CD4-positive, alpha-beta T cell treated with Interleukin-4 for 4 hours (primary cell): ENCODE data around the gene CETN2.
"Not testable (repeated sequence)": the region's sequence is repeated elsewhere in the genome, so short reads cannot be mapped to it uniquely, and the experiment has no call there.

Experiments used
- DNase-seq: peaks from one replicate; pipeline ENCODE4 v3.0.0-alpha.2; 2020

CETN2 gene

DNA sequence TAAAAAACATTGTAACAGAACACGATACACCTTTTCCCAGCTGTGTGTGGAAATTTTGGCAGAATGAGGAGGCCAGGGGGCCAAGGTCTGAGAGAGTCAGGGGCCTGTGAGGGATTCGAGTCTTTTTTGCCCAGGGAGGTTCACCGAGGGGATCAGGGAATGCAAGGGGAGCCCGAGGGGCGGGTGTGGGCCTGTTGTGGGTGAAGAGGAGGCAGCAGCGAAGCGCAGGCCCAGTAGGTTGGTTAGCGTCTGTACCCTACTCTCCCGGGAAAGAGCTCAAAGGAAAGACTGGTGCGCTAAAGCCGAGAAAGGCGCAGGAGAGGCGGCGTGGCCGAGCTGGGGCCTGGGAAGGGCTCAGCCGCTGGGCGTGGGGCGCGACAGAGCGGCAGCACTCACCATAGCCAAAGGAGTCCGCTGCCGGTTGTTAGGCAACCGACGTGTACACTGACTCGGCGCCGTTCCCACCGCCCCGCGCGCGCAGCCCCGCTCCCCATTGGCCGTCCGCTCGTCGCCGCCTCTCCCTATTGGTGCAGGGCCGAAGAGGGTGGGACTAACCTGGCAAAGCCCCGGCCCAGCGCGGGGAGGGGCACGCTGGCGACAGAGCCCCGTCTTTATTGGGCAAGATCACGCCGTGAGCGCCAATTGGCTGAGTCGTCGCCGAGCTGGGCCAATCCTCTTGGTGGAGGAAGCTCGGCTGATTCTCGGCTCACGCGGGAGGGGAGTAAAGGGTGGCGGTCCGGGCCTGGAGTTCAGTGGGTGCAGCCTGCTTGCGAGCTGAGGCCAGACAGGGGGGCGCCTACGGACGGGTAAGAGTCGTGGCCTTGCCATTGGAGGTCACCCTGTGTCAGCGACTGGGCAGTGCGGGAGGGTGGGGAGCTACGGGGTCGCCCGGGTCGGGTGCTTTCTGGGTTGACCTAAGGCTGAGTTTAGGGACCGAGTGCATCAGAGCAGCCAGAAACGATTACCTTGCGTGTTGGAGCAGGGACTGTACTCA is at the start of gene CETN2, which contains the start of gene NSDHL:
Gene CETN2 (minus strand): TSS at position 446 of the 994 bp plus-strand sequence. CDS start 47 bp downstream, at position 399.
Gene NSDHL (plus strand): TSS at position 752 of the 994 bp plus-strand sequence. CDS start 15,262 bp downstream, outside the sequence.
- DNase-seq: peak; percentile 94

DNA sequence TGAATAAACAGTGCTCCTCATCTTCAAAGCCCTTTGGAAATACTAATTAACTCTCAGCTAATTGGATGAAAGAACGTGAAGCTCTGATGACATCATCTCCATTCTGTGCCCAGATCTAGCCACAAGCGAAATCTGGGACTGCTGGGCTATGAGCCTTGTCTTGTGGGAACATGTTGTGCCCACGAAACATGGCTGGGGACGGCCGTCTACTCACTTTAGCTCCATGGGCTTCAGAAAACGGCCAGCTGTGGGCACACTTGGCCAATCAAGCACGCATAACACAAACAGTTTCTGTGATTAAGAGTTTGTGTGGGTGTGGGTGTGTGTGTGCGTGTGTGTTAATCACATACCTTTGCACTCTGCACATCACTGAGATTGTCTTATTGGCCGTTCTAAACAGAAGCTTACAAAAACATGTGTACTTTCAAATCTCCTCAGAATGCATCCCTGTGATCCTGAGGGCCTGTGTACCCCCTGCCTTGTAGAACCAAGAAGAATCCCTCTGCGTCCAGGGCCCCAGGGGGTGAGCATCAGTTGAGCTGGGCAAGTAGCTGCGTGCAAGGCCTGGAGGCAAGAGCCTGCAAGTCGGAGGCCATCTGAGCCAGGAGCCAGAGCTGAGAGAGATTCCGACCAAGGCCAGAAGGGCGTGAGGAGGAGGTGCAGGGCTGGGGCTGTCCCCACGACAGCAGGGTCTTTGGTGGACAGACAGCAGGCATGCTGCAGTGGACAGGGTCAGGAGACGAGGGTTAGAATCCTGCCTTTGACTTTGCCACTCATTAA is 48.6 kb upstream of the CETN2 start:
- no peak for DNase-seq

DNA sequence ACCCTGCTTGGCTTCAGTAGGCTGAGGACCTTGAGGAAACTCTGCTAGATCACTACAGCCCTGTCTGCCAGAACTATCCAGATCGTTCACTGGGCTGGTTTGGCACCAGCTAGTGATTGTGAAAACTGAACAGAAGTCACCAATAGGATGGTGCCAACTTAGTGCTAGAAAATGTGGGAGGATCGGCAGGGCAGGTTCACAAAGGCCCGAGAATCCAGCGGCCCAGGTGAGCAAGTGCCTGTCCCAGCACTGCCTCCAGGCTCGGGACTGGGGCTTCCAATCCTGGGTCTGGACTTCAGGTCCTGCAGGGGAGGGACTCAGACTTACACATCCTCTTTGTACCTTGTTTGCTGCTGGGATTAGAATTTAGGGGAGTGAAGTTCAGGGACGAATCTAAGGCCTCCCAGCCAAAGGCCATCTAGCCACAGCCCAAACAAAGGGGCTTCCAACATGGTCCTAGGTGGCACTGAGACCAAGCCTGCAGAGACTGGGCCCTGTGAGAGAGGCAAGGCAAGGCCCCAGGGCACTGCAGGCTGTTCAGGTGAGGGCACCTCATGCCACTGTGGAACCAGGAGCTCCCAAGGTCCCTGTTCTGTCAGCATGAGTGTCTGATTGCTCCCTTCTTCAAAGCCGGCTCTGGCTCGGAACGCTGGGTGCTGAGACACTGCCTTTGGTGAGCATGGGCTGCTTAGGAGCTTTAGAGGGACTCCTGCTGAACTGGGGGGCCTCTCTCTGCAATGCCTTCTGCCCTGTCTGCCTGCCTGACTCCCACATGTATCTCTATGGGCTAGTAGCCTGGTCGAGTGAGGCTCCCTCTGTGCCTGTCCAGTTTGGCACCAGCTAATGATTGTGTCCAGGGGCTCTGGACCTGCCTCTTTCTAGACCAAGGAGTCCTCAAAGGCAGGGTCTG is 46.6 kb upstream of the CETN2 start:
- no peak for DNase-seq

DNA sequence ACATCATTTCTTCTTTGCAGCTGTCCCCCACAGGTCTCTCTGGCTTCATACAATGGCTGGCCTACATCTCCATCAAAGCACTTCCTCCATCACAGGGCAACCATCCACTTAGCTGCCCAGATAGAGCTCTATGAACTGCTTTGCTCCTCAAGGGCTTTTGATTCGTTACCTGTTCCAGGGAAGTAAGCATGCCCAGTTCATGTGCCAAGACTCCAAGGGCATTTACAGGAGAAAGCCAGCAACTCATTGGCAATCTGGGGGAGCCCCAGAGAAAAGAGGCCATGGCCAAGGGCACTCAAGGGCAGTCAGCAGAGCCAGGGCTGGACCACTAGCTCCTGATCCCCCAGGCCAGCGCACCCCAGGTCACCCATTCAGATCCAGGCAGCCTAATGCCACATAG is 42.8 kb upstream of the CETN2 start:
- no peak for DNase-seq

DNA sequence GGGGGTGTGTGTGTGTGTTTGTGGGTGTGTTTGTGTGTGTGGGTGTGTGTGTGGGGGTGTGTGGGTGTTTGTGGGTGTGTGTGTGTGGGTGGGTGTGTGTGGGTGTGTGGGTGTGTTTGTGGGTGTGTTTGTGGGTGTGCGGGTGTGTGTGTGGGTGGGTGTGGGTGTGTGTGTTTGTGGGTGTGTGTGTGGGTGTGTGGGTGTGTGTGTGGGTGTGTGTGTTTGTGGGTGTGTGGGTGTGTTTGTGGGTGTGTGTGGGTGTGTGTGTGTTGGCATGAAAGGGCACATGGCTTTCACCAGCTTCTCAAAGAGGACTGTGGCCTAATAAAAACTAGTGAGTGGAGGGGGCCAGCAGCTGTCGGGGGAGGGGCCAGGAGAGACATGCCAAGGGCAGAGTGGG is 42.0 kb upstream of the CETN2 start:
- DNase-seq: no peak

DNA sequence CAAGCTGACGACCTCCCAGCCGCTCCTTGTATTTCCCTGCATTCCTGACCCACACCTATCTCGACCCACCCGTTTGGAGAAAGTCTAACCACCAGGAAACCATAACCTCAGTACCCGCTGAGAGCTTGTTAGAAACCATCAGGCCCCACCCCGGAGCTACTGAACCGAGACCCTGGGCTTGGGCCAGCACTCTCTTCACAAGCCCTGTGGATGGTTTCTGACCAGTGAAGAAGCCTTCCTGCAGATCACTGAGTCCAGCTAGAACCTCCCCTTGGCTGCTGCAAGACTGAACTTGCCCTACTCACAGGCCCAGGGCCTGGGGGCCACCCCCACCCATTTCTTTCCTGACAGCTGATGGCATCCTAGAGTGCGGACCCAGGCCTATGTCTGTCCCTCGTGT is 40.7 kb upstream of the CETN2 start:
- DNase-seq: no peak

DNA sequence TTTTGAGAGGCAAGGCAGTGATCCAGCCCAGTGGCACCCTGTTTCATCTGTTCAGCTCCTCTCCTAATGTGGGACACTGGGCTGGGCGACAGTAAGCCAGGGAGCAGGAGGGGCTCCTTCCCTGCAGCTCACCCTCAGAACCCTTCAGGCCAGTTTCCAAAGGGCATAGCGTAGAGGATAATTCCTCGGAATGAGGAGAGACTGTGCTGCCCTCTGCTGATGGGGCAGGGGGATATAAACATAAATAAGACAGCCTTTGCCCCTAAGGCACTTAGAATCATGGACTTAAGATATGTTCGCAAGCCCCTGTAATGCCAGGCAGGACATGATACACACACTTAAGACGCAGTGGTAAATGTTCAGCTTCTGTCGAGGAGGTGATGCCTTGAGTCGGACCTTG is 39.4 kb upstream of the CETN2 start:
- DNase-seq: no peak

DNA sequence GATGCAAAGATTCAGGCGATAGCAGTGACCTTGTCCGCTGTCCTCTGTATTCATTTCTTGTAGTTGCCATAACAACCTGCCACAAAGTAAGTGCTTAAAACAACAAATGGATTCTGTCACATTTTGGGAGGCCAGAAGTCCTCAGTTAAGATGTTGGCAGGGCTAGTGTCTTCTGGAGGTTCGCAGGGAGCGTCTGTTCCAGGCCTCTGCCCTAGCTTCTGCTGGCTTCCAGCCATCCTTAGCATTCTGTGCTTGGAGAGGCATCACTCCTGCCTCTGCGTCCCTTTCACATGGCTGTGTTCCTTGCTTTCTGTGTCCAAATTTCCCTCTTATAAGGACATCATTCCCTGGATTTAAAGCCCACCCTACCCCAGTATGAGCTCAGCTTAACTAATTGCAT is 35.8 kb upstream of the CETN2 start:
- DNase-seq: no peak

DNA sequence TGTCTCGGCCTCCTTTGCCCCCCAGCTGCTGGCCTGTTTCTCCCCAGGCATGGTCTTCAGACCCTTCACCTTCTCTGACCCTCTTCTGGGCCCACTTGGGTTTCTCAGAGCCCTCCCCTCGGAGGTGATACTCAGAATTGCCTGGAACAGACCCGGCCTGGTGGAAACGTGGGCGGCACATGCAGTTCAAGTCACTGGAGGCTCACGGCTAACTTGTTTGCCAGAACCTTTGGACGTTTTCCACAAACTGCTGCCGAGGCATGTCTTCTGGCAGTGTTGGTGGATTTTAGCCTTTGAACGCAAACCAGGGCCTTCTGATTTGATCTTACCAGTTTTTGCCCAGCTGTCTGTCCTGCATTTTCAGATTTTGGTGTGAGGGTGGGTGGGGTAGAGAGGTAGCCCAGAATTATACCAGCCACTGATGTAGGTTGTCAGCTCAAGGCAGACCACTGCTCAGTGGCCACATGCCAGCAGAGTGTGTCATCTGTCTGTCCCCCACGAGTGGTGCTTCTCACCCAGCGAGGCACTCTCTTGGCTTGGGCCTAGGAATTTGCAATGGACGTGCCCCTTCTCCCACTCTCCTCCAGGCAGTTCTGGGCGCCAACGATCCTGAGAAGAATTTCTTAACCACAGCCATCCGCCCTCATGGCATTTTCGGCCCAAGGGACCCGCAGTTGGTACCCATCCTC is 34.8 kb upstream of the CETN2 start:
- no peak for DNase-seq

DNA sequence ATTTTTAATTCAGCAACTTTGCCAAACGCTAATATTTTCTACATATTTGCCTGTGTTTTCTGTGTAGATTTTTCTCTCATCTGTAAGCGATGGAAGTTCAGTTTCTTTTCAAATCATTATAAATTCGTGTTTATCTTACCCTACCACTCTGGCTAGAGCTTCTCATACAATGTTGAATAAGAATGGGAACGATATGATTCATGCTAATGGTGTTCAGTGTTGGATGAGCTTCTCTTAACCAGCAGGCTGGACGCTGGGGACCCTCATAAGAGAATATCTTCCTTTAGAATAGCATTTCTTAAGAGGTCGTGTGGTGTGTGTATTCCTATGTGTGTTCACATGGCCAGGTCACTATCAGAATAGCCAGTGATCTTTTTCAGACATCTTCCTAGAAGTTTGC is 31.3 kb upstream of the CETN2 start:
- DNase-seq: no peak

DNA sequence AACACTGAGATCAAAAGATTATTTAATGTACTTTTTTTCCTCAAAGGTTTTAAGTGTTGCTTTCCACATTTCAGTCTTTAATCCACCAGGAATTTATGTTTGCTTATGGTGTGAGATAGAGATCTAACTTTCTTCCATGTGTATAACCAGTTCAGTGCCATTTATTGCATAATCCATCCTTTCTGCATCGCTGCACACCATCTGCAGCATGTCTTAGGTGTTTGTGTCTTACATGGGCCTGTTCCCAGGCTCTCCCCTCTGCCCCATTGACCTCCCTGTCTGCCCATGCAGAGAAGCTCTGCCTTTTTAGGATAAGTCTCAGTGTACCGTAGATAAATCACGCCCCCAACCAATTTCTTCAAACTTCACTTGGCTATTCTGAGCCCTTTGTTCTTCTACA is 30.6 kb upstream of the CETN2 start:
- DNase-seq: no peak

DNA sequence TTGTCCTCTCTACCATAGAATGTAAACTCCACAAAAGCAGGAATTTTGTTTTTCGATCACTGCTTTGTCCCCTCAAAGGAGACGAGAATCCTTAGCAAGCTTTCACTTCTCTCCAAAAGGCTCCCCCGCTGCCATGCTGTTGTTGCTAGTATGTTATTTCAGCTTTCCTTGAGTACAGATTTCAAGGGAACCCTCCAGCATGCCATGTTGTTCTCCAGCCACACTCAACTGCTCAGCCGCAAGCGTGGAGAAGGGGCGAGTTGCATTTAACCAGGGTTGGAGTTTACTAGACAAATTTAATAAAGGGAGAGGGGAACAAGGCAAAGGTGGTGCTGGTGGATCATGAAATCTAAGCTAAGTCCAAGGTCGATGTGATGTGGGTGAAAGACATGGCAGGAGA is 23.4 kb upstream of the CETN2 start:
- DNase-seq: no peak

DNA sequence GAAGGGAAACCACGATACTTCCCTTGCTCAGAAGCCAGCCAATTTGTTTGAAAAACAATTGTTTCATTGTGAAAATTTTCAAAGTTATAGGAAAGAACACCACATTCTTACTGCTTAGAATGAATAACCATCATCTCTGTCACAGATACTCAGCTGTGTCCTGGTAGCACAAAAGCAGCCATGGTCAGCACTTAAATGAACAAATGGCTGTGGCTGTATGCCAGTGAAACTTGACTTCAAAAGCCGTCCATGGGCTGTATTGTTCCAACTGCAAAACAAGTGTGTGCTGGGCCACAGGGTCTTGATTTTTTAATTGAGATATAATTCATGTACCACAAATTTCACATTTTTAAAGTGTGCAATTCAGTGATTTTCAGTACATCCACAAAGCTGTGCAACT is 19.9 kb upstream of the CETN2 start:
- no peak for DNase-seq

DNA sequence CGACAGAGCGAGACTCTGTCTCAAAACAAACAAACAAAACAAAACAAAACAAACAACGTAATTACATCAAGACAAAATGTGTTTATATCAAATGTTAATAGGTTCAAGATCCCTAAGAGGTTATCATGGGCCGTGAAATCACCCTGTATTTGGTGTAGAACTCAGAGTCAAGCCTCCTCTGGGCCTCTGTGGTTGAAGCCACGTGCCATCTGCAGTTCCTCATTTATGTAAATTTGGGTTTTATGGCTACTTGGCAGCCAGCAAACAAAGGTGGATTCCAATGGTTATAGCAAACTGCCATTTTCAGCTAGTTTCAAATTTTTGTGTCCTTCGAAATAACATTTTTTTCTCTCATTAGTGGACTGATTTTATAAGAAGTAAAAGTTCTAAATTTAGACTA is 16.7 kb upstream of the CETN2 start:
- DNase-seq: no peak

DNA sequence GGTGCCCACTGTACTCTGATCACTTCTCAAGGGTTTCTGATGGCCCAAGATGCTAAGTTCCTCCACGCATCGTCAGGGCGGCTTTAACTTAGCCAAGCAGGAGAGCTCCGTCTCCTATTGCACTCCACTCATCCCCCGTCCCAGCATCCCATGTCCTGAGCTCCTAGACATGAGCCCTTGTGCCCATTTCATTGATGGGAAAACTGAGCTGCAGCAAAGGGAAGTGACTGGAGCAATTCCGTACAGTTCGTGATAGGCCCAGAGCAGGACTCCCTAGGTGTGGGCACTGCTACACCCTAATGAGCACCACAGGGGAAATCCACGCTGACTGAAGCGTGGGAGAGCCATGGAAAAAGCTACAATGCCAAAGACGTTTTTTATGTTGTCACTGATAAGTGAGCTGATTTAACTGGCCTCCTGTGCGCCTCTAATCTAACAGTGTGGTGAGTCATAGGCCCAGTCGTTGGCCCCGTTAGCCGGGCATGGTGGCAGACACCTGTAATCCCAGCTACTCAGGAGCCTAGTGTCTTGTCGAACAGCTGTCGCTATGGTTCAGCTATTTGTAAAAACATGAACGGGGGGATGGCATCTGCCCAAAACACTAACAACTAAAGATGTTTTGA is 15.2 kb upstream of the CETN2 start:
- DNase-seq: no peak

DNA sequence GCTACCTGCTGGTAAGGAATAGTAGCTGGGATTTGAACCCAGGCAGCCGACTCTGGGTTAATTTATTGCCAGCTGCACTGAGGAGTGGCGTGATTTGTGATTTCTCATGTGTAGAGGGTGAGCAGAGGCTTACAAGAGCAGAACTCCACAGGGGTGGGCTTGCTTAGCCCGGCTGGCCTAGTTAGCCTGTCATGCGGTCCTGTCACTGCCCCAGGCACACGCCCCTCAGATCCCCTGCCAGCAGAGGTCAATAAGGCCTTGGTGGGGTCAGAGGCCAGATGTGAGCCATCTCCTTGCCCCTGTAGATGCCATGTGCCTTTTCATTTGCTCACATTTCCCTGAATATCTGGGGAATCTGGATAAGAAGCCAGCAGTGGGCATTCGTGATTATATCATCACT is 13.7 kb upstream of the CETN2 start:
- DNase-seq: no peak

DNA sequence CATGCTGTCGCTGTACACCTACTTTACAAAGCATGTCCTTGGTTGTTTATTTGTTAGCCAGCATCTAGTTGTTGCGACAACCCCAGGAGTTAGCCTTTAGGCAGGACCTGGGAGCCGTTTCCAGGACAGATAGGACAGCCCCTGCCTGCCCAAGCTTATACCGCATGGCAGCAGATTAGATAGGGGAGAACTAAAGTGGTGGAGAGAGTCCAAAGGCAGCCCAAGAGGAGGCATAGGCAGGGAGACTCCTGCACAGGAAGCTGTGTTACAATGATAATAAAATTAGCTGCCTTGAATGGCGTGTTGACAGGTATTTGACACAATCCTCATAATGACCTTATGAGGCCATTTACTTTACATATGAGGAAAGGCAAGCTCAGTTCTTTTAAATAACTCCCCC is 13.3 kb upstream of the CETN2 start:
- no peak for DNase-seq

DNA sequence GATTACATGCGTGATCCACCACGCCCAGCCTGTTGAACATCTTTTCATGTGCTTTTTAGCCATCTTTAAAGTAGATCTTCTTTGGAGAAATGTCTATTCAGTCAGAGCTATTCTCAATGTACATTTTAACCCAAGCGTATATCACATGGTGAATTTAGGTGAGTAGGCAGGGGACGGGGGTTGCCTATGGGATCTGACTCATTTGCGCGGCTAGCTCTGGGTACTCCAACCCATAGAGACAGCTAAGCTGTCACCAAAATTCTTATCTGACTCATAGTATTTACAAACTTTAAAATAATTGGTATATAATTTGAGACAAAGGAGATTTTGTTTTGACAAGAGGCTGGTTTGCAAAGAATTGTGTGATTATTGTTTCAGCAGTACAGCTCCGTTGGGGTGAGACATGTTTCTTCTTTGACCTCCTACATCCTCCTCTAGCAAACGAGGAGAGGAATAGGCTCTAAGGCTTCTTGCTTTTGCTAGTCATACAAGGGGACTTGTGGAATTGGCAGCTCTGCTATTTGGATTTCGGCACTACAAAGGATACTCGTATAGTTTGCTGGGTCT is 12.3 kb upstream of the CETN2 start:
- no peak for DNase-seq

DNA sequence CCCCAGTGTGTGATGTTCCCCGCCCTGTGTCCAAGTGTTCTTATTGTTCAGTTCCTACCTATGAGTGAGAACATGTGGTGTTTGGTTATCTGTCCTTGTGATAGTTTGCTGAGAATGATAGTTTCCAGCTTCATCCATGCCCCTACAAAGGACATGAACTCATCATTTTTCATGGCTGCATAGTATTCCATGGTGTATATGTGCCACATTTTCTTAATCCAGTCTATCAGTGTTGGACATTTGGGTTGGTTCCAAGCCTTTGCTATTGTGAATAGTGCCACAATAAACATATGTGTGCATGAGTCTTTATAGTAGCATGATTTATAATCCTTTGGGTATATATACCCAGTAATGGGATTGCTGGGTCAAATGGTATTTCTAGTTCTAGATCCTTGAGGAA is 4.9 kb upstream of the CETN2 start:
- DNase-seq: not testable (repeated sequence)

DNA sequence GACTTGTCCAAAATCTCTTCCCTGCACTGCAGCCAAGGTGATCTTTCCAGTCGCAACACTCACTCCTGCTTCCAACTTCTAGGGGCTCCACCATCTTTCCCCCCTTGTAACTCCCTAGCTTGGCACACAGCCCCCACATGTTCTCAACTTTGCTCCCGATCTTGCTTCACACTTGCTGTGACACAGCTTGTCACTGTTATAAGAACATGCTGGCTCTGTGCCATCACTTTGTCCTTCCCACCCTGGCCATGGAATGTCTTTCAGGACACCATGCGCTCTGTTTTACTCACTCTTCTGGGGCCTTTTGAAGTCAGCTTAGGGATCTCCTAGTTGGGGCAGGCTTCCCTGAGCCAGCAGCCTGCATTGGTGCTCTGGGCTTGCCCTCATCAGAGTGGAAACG is 2.8 kb upstream of the CETN2 start:
- DNase-seq: no peak

DNA sequence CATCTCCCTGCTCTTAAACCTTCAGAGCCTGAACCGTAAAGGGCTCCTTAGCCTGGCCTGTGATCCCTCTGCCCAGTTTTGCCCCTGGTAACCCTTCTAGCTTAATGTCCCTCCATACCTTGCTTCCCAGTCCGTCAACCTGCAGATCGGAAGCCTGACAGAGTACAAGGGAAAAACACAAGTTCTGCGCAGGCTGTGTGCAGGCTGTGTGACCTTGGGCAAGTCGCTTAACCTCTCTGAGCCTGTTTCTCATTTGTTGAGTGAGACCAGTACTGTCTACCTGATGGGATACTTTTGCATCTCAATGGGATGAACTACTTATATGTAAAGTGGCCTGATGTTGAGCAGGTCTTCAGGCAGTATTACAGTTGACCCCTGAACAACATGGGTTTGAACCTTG is 2.0 kb upstream of the CETN2 start:
- DNase-seq: no peak
